HG02610 (cell line): ENCODE measurements around the gene SMARCD2.
"Not testable (repeated sequence)": the region's sequence is repeated elsewhere in the genome, so short reads cannot be mapped to it uniquely, and the experiment has no call there.

Source experiments
- ATAC-seq: cut with Tn5 transposase; IDR thresholded peaks from one replicate; pipeline ENCODE4 v1.9.1; 2021; ENCODE audit warnings: mild to moderate bottlenecking, moderate library complexity; ENCODE audit not compliant: unreplicated experiment

The SMARCD2 gene

GRCh38 chr17:63842540-63843386 lies at the start of gene SMARCD2:
Gene SMARCD2, minus strand, starts transcription at chr17:63842685. Its CDS starts 11 bp downstream, at chr17:63842674.
- peak; percentile 79 for ATAC-seq

- not testable (repeated sequence) for ATAC-seq
Measured at GRCh38 chr17:63889026-63889848, 46.8 kb upstream of the SMARCD2 start.

GRCh38 chr17:63885119-63885518 lies 42.6 kb upstream of the SMARCD2 start:
- not testable (repeated sequence) for ATAC-seq

- not testable (repeated sequence) for ATAC-seq
Measured at GRCh38 chr17:63882626-63883126, 40.2 kb upstream of the SMARCD2 start.

DNA sequence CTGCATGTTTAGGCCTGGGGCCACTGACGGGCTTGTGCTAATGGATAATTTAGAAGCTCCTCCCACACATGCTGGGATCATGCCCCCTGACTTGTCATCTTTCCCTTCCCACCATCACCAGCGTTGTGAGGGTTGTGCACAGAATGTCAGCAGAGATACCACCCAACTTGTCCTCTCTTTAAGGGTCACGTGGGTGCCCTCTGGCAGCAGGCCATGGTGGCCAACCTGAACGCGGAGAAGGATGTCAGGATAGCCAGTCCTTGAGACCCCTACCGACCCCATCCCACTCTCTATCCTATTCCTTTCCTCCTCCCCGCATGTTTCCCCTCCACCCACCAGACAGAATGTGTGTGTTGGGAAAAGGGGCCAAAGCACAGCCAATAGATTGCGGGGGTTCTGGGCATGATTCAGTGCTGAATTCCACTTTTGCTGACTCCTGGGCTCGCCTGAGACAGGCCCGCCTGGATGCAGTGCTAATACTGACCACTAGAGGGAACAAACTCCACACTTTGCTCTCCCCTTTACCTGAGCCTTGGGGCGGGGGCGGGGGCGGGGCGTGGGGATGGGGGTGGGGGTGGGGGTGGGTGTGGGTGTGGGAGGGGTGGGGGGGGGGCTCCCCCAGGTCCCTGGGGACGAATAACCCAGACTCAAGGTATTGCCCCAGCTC lies 39.6 kb upstream of the SMARCD2 start, which contains the start of gene GH2:
Gene GH2 (minus strand): TSS at position 10 of the 667 bp plus-strand sequence. CDS start 143 bp downstream, outside the sequence.
- no peak for ATAC-seq

DNA sequence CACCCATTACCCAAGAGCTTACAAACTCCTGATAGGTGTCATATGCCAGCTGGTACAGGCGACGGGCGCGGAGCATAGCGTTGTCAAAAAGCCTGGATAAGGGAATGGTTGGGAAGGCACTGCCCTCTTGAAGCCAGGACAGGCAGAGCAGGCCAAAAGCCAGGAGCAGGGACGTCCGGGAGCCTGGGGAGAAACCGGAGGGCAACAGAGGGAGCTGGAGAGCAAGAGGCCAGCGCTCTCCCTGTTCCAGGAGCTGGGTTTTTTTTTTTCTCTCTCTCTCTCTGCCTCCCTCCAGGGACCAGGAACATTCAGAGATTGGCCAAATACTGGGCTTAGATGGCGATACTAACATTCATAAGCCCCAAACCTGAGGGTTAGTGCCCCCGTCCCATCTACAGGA lies 38.9 kb upstream of the SMARCD2 start:
- ATAC-seq, result not testable (repeated sequence)

- ATAC-seq, result no peak
Measured at GRCh38 chr17:63880706-63881105, 38.2 kb upstream of the SMARCD2 start.

GRCh38 chr17:63878413-63878812 lies 35.9 kb upstream of the SMARCD2 start:
- not testable (repeated sequence) for ATAC-seq

DNA sequence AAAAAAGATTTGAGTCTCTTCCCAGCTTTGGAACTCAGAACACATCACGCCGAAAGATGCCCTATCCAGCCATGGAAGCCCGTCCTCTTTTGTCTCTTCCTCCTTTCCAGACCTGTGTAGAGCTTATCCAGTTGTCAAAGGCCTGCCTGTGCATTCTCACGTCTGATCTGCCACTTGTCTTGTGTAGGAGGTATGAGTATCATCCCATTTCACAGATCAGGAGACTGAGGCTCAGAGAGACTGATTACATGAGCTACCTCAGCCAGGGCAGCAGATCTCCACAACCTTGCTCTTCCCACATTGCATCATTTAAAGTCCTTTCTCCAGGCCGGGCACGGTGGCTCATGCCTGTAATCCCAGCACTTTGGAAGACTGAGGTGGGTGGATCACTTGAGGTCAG lies 32.2 kb upstream of the SMARCD2 start:
- ATAC-seq, result not testable (repeated sequence)

DNA sequence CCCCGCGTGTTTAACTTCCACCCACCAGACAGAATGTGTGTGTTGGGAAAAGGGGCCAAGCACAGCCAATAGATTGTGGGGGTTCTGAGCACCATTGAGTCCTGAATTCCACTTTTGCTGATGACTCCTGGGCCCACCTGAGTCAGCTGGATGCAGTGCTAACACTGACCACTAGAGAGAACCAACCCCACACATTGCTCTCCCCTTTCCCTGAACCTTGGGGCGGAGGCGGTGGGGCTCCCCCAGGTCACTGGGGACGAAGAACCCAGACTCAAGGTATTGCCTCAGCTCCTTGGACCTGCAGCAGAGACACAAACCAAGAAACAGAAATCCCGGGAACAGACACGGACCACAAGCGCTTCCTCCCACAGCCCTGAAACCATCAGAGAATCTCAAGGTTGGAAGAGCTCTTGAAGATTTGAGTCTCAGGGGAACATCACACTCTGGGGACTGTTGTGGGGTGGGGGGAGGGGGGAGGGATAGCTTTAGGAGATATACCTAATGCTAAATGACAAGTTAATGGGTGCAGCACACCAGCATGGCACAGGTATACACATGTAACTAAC lies 31.7 kb upstream of the SMARCD2 start:
- ATAC-seq, result not testable (repeated sequence)

DNA sequence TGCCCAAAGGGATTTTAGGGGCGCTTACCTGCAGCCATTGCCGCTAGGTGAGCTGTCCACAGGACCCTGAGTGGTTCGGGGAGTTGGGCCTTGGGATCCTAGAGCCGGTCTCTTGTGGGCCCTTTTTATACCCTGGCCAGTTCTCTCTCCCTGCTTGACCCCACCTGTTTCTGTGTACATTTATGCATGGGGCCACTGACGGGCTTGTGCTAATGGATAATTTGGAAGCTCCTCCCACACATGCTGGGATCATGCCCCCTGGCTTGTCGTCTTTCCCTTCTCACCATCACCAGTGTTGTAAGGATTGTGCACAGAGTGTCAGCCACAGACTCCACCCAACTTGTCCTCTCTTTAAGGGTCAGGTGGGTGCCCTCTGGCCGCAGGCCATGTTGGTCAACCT lies 31.1 kb upstream of the SMARCD2 start, which contains the start of gene CSH2:
Gene CSH2 (minus strand): TSS at position 101 of the 400 bp plus-strand sequence. CDS start 63 bp downstream, at position 38.
- not testable (repeated sequence) for ATAC-seq

- ATAC-seq, result not testable (repeated sequence)
Measured at GRCh38 chr17:63871646-63872365, 29.3 kb upstream of the SMARCD2 start.

GRCh38 chr17:63870292-63870665 lies 27.8 kb upstream of the SMARCD2 start:
- ATAC-seq, result not testable (repeated sequence)

- not testable (repeated sequence) for ATAC-seq
Measured at GRCh38 chr17:63869491-63870291, 27.2 kb upstream of the SMARCD2 start.

- not testable (repeated sequence) for ATAC-seq
Measured at GRCh38 chr17:63866625-63867024, 24.1 kb upstream of the SMARCD2 start.

DNA sequence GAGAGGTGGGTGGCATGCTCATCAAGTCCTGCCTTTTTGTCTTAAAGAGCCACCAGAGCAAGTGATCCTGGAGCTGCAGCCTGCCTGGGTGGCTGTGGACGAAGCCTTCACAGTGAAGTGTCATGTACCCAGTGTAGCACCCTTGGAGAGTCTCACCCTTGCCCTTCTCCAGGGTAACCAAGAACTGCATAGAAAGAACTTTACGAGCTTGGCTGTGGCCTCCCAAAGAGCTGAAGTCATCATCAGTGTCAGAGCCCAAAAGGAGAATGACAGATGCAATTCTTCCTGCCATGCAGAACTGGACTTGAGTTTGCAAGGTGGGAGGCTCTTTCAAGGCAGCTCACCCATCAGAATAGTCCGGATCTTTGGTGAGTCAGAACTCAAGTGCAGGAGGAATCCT lies 16.8 kb upstream of the SMARCD2 start:
- no peak for ATAC-seq

- ATAC-seq, result not testable (repeated sequence)
Measured at GRCh38 chr17:63856425-63856824, 13.9 kb upstream of the SMARCD2 start.

DNA sequence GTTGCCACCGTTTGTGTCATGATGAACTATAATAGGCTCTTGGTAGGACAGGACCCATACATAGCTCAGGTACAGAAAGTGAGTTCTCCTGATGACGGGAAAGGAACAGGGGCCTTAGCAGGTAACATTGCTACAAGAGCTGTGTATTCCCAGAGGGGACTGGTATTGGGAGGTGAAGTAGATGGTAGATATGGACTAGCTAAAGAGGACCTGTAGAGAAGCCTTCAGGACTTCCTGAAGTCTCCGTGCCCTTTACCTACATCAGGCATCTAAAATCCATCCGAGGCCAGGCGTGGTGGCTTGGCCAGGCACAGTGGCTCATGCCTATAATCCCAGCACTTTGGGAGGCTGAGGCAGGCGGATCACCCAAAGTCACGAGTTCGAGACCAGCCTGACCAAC lies 12.7 kb upstream of the SMARCD2 start:
- ATAC-seq, result no peak

GRCh38 chr17:63854709-63855108 lies 12.2 kb upstream of the SMARCD2 start:
- no peak for ATAC-seq
